Measurements from ENCODE around the gene NBAS. TPM values are rescaled to one million over a fixed set of nuclear protein-coding genes. Genes with fewer than 3 reads are reported as not detected.

Gene NBAS
- total and polyA plus RNA-seq, 10 of the 15 experiments (the other 5 are each of a cell fraction or from before 2014, with no cell fraction given): 4.3 to 32.7 (median 20.8) TPM

- TF ChIP-seq, protein P1, sequence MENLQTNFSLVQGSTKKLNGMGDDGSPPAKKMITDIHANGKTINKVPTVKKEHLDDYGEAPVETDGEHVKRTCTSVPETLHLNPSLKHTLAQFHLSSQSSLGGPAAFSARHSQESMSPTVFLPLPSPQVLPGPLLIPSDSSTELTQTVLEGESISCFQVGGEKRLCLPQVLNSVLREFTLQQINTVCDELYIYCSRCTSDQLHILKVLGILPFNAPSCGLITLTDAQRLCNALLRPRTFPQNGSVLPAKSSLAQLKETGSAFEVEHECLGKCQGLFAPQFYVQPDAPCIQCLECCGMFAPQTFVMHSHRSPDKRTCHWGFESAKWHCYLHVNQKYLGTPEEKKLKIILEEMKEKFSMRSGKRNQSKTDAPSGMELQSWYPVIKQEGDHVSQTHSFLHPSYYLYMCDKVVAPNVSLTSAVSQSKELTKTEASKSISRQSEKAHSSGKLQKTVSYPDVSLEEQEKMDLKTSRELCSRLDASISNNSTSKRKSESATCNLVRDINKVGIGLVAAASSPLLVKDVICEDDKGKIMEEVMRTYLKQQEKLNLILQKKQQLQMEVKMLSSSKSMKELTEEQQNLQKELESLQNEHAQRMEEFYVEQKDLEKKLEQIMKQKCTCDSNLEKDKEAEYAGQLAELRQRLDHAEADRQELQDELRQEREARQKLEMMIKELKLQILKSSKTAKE (IDR thresholded peaks at IDR 0.05; ENCODE audit: low read depth, poor library complexity, severe bottlenecking): no peak
- TF ChIP-seq TAF1 (IDR thresholded peaks at IDR 0.05; ENCODE audit: borderline replicate concordance, low read depth, low read length) (no peak), ZZZ3 (IDR thresholded peaks at IDR 0.05; ENCODE audit: control insufficient read depth, insufficient read length, low read depth) (no peak), CBX5 (IDR thresholded peaks at IDR 0.05; ENCODE audit: low read depth) (no peak), SIN3A (IDR thresholded peaks at IDR 0.05; ENCODE audit: low read depth, low read length) (no peak)
- TF ChIP-seq, protein P2, sequence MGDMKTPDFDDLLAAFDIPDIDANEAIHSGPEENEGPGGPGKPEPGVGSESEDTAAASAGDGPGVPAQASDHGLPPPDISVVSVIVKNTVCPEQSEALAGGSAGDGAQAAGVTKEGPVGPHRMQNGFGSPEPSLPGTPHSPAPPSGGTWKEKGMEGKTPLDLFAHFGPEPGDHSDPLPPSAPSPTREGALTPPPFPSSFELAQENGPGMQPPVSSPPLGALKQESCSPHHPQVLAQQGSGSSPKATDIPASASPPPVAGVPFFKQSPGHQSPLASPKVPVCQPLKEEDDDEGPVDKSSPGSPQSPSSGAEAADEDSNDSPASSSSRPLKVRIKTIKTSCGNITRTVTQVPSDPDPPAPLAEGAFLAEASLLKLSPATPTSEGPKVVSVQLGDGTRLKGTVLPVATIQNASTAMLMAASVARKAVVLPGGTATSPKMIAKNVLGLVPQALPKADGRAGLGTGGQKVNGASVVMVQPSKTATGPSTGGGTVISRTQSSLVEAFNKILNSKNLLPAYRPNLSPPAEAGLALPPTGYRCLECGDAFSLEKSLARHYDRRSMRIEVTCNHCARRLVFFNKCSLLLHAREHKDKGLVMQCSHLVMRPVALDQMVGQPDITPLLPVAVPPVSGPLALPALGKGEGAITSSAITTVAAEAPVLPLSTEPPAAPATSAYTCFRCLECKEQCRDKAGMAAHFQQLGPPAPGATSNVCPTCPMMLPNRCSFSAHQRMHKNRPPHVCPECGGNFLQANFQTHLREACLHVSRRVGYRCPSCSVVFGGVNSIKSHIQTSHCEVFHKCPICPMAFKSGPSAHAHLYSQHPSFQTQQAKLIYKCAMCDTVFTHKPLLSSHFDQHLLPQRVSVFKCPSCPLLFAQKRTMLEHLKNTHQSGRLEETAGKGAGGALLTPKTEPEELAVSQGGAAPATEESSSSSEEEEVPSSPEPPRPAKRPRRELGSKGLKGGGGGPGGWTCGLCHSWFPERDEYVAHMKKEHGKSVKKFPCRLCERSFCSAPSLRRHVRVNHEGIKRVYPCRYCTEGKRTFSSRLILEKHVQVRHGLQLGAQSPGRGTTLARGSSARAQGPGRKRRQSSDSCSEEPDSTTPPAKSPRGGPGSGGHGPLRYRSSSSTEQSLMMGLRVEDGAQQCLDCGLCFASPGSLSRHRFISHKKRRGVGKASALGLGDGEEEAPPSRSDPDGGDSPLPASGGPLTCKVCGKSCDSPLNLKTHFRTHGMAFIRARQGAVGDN (IDR thresholded peaks at IDR 0.05): no peak
Measured at GRCh38 chr2:15561574-15562344, 625 bp upstream of the NBAS start (continued).

Measured in GM12878 (cell line).